Measurements from ENCODE around the gene DNASE1L2.
"Not testable (repeated sequence)": the region's sequence is repeated elsewhere in the genome, so short reads cannot be mapped to it uniquely, and the experiment has no call there.

DNA sequence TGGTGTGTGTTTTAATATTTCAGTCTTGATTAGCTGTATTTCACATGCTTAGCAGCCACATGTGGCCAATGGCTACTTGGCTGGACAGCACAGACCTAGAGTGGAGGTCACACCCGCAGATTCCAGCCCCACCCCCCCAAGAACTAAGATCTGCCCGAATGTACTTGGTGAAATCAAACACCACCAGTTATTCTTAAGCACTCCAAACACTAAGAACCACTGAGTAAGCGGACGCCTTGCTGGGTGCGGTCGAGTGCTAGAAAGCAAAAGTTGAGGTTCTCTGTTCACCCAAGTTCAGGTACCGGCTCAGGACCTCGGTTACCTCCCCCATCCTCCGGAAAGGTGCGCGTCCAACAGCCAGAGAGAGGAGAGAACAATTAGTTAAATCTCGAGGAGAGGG lies 30.6 kb downstream of the DNASE1L2 start:
- not testable (repeated sequence) for TF ChIP-seq CTCF (conservative IDR thresholded peaks at IDR 0.05; ENCODE audit: low read length); EZH2phosphoT487 (IDR thresholded peaks at IDR 0.05; ENCODE audit: borderline replicate concordance, low read depth, low read length)

Measured in OCI-LY7 (cell line).